Measurements from ENCODE around the gene ODAD4.

GRCh38 chr17:41975099-41976083, 45.0 kb downstream of the ODAD4 start:
- TF ChIP-seq CHD2 (IDR thresholded peaks at IDR 0.05; ENCODE audit: low read length) (no peak), SRF (IDR thresholded peaks at IDR 0.05; ENCODE audit: low read depth, low read length) (no peak), CEBPB (IDR thresholded peaks at IDR 0.05; ENCODE audit: low read depth, low read length) (no peak)

Data from H1 (cell line).